ENCODE data around the gene ARPC2. TPM values are rescaled to one million over a fixed set of nuclear protein-coding genes. Genes with fewer than 3 reads are reported as not detected.

The ARPC2 gene
- total and polyA plus RNA-seq, 4 donors, result 58.1 to 83.6 (median 73.7) TPM

- 16% methylated on average over 6 of the region's 6 CpGs for WGBS
- no peak overlapping the region for H3K4me3 ChIP-seq (ENCODE audit: low read depth in 1 of 3, low read length in 3 of 3)
Measured at GRCh38 chr2:218285604-218286003, 68.6 kb downstream of the ARPC2 start.

More at GRCh38 chr2:218285604-218286003, 68.6 kb downstream of the ARPC2 start:
- TF ChIP-seq, protein P1, sequence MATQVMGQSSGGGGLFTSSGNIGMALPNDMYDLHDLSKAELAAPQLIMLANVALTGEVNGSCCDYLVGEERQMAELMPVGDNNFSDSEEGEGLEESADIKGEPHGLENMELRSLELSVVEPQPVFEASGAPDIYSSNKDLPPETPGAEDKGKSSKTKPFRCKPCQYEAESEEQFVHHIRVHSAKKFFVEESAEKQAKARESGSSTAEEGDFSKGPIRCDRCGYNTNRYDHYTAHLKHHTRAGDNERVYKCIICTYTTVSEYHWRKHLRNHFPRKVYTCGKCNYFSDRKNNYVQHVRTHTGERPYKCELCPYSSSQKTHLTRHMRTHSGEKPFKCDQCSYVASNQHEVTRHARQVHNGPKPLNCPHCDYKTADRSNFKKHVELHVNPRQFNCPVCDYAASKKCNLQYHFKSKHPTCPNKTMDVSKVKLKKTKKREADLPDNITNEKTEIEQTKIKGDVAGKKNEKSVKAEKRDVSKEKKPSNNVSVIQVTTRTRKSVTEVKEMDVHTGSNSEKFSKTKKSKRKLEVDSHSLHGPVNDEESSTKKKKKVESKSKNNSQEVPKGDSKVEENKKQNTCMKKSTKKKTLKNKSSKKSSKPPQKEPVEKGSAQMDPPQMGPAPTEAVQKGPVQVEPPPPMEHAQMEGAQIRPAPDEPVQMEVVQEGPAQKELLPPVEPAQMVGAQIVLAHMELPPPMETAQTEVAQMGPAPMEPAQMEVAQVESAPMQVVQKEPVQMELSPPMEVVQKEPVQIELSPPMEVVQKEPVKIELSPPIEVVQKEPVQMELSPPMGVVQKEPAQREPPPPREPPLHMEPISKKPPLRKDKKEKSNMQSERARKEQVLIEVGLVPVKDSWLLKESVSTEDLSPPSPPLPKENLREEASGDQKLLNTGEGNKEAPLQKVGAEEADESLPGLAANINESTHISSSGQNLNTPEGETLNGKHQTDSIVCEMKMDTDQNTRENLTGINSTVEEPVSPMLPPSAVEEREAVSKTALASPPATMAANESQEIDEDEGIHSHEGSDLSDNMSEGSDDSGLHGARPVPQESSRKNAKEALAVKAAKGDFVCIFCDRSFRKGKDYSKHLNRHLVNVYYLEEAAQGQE (IDR thresholded peaks at IDR 0.05), result peak; percentile 76
- TF ChIP-seq YY1 (IDR thresholded peaks at IDR 0.05), result peak; percentile 90
- TF ChIP-seq SP1 (IDR thresholded peaks at IDR 0.05), result peak; percentile 67
- peak in 1 of 2 donors; percentile 30 for TF ChIP-seq JUND (IDR thresholded peaks at IDR 0.05)
- TF ChIP-seq, protein P2, sequence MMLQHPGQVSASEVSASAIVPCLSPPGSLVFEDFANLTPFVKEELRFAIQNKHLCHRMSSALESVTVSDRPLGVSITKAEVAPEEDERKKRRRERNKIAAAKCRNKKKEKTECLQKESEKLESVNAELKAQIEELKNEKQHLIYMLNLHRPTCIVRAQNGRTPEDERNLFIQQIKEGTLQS (IDR thresholded peaks at IDR 0.05), result no peak
- no peak for TF ChIP-seq FOXA1 (IDR thresholded peaks at IDR 0.05)
- TF ChIP-seq TAF1 (conservative IDR thresholded peaks at IDR 0.05), result no peak
- peak; percentile 28 to 50 for TF ChIP-seq RAD21 (IDR thresholded peaks at IDR 0.05)
- peak; percentile 60 to 77 for TF ChIP-seq RXRA (IDR thresholded peaks at IDR 0.05)
- no peak for TF ChIP-seq FOXA2 (IDR thresholded peaks at IDR 0.05)
- no peak for TF ChIP-seq ZBTB33 (IDR thresholded peaks at IDR 0.05)
- peak; percentile 37 to 73 for TF ChIP-seq HNF4A (conservative IDR thresholded peaks at IDR 0.05)
- no peak for TF ChIP-seq NR2F2 (IDR thresholded peaks at IDR 0.05)
- TF ChIP-seq MAX (IDR thresholded peaks at IDR 0.05), result peak; percentile 67
- no peak for TF ChIP-seq HNF4G (IDR thresholded peaks at IDR 0.05)
- no peak for TF ChIP-seq EGR1 (IDR thresholded peaks at IDR 0.05; ENCODE audit: low read depth in 2 of 2)
- TF ChIP-seq GABPA (IDR thresholded peaks at IDR 0.05 in 1 of 2, conservative IDR thresholded peaks at IDR 0.05 in 1 of 2), result no peak
- TF ChIP-seq, protein P3, sequence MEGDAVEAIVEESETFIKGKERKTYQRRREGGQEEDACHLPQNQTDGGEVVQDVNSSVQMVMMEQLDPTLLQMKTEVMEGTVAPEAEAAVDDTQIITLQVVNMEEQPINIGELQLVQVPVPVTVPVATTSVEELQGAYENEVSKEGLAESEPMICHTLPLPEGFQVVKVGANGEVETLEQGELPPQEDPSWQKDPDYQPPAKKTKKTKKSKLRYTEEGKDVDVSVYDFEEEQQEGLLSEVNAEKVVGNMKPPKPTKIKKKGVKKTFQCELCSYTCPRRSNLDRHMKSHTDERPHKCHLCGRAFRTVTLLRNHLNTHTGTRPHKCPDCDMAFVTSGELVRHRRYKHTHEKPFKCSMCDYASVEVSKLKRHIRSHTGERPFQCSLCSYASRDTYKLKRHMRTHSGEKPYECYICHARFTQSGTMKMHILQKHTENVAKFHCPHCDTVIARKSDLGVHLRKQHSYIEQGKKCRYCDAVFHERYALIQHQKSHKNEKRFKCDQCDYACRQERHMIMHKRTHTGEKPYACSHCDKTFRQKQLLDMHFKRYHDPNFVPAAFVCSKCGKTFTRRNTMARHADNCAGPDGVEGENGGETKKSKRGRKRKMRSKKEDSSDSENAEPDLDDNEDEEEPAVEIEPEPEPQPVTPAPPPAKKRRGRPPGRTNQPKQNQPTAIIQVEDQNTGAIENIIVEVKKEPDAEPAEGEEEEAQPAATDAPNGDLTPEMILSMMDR (IDR thresholded peaks at IDR 0.05; ENCODE audit: low read depth, low read length, missing input control), result no peak
- Histone ChIP-seq H3K4me1 (ENCODE audit: control insufficient read depth in 4 of 4, insufficient read depth in 4 of 4, low read length in 3 of 4) (peaks cover 35 to 86% (median 72%) of the 10 kb centered on the region in 4 donors), H3K27ac (ENCODE audit: low read depth in 1 of 2, low read length in 2 of 2) (peak overlapping the region; percentile 80 to 84), H3K36me3 (ENCODE audit: control insufficient read depth in 4 of 4, insufficient read depth in 3 of 4, low read depth in 1 of 4, low read length in 3 of 4) (peaks cover 0 to 5% (median under 1%) of the 10 kb centered on the region in 4 donors), H3K9ac (ENCODE audit: low read depth in 1 of 2, low read length in 2 of 2) (peak overlapping the region; percentile 33 to 52), H3K27me3 (ENCODE audit: control insufficient read depth in 4 of 4, insufficient read depth in 4 of 4, low read length in 3 of 4) (no peaks in the 10 kb centered on the region), H3K9me3 (ENCODE audit: control insufficient read depth in 4 of 4, low read length in 3 of 4) (no peaks in the 10 kb centered on the region)
- DNase-seq (ENCODE audit: low spot score), result no peak
